Ovary (tissue), 3 donors: ENCODE data around the gene GALNT6.

Experiments
- POLR2A ChIP-seq: fragments of 450-650 bp; IDR thresholded peaks from one replicate; pipeline ENCODE4 v1.6.1; 2017; ENCODE audit warnings: antibody characterized with exemption, mild to moderate bottlenecking, moderate library complexity
- TF ChIP-seq, protein P1 (sequence below), 3 donors: fragments of 450-650 bp in 2 of 3; fragments of 200-600 bp in 1 of 3; IDR thresholded peaks; one replicate each; pipeline versions ENCODE4 v1.5.1 to v1.8.0; 2016 to 2022; ENCODE audit warnings: antibody characterized with exemption in 3 of 3, mild to moderate bottlenecking in 1 of 3
- donor health status: DM: no; HTN: no; CAD: no.

DNA sequence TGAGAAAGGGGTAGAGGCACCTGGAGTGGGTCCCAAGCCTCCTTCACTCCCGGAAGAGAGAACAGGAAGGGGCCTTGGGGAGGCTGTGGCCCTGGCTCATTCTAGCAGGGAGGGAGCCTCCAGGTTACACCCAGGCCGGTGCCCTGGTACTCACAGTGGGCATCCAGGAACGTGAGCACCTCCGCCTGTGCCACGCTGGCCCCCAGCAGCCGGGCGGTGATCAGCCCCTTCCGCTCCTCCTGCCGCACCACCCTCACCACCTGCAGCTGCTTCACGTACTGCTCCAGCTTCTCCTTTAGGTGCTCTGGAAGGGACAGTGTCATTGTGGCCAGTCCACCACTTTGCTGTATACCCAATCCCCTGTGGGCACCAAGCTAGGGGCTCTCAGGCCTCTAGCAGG is 25.9 kb downstream of the GALNT6 start:
- TF ChIP-seq, protein P1, sequence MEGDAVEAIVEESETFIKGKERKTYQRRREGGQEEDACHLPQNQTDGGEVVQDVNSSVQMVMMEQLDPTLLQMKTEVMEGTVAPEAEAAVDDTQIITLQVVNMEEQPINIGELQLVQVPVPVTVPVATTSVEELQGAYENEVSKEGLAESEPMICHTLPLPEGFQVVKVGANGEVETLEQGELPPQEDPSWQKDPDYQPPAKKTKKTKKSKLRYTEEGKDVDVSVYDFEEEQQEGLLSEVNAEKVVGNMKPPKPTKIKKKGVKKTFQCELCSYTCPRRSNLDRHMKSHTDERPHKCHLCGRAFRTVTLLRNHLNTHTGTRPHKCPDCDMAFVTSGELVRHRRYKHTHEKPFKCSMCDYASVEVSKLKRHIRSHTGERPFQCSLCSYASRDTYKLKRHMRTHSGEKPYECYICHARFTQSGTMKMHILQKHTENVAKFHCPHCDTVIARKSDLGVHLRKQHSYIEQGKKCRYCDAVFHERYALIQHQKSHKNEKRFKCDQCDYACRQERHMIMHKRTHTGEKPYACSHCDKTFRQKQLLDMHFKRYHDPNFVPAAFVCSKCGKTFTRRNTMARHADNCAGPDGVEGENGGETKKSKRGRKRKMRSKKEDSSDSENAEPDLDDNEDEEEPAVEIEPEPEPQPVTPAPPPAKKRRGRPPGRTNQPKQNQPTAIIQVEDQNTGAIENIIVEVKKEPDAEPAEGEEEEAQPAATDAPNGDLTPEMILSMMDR (IDR thresholded peaks at IDR 0.05), result no peak
- no peak for TF ChIP-seq POLR2A
